Body of pancreas (tissue), 4 donors: ENCODE results near the gene DCTN1. TPM values are rescaled to one million over a fixed set of nuclear protein-coding genes. Genes with fewer than 3 reads are reported as not detected.

Source experiments
- ATAC-seq: fragments of 150-250 bp; one replicate; pipeline ENCODE4 v1.9.1; 2016
- DNase-seq, 4 donors: peaks; one replicate each; pipeline ENCODE4 v3.0.0-alpha.2; 2019
- H3K27ac ChIP-seq, 4 donors: fragments of 200-600 bp; sonication (generic); 1 replicate in 3 of 4; 2 replicates in 1 of 4; pipeline versions ENCODE4 v1.5.1 to v1.6.1; 2016 to 2019; ENCODE audit warnings: mild to moderate bottlenecking in 1 of 4, mixed read lengths in 1 of 4, moderate library complexity in 1 of 4
- H3K27me3 ChIP-seq, 2 donors: fragments of 200-600 bp; sonication (generic); one replicate each; pipeline ENCODE4 v1.6.0; 2016; ENCODE audit warnings: mild to moderate bottlenecking in 1 of 2
- H3K36me3 ChIP-seq, 2 donors: fragments of 200-600 bp; sonication (generic); replicated peaks in 1 of 2; 2 replicates each; pipeline ENCODE4 v1.5.1; 2016; ENCODE audit warnings: low read depth in 2 of 2; ENCODE audit not compliant: insufficient read depth in 1 of 2
- H3K4me1 ChIP-seq: fragments of 200-600 bp; sonication (generic); one replicate; pipeline ENCODE4 v1.6.0; 2016
- H3K4me3 ChIP-seq, 2 donors: fragments of 200-600 bp; sonication (generic); 1 replicate in 1 of 2; 2 replicates in 1 of 2; pipeline ENCODE4 v1.5.1; 2016 to 2019
- H3K9me3 ChIP-seq, 3 donors: fragments of 200-600 bp; sonication (generic); 1 replicate in 2 of 3; 2 replicates in 1 of 3; pipeline ENCODE4 v1.5.1; 2016
- POLR2A ChIP-seq, 3 donors: fragments of 450-650 bp; IDR thresholded peaks; one replicate each; pipeline ENCODE4 v1.6.1; 2016; ENCODE audit warnings: antibody characterized with exemption in 3 of 3, mild to moderate bottlenecking in 2 of 3
- WGBS, 2 donors: methylation state at CpG; one replicate each; pipeline ENCODE4 v1.1.5; 2017; 5-methylcytosine and 5-hydroxymethylcytosine counted together
- intact Hi-C: fragments of 100-400 bp; cut with DNase I; formaldehyde crosslinking; loops from one replicate; pipeline ENCODE4 v1.15.1; 2023
- small RNA-seq: library from RNA; depleted of rRNA; stranded (forward); fragments of <200 nt; gene quantifications from one replicate; pipeline ENCODE3, GENCODE V24; 2016
- total RNA-seq, 2 donors: library from RNA; depleted of rRNA; stranded (reverse); fragments of >200 nt; gene quantifications; one replicate each; pipeline ENCODE4 v1.1.0, GENCODE V29; 2016
- TF ChIP-seq, protein P1 (sequence below), 7 experiments: fragments of 450-650 bp in 4 of 7; fragments of 200-600 bp in 3 of 7; sonication (generic) in 3 of 7; IDR thresholded peaks; one replicate each; pipeline ENCODE4 v1.5.1; 2016 to 2019; ENCODE audit warnings: antibody characterized with exemption in 7 of 7

DCTN1 gene
- total RNA-seq, 2 donors from 2014 or later: 71.3 to 82.4 TPM

DNA sequence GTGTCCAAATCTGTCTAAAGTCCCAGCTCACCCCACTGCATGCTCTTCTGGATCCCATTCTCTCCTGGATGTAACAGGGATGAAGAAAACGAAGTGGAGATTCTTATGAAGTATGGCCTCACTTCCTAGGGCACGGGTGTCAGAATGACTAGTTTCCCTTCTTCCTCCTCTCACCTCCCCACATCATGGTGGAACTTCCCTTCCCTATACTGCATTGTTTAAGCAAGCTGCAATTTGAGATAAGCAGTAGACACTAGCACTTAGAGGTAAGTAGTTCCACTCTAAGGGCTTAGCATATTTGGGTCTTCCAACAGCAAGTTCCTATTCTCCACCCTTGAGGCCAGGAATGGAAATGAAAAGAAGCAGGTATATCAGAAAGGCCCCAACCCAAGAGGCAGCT, 66.6 kb downstream of the DCTN1 start:
- H3K9me3 ChIP-seq: no peaks in the 10 kb centered on the region
- TF ChIP-seq POLR2A (IDR thresholded peaks at IDR 0.05): no peak
- TF ChIP-seq, protein P1, sequence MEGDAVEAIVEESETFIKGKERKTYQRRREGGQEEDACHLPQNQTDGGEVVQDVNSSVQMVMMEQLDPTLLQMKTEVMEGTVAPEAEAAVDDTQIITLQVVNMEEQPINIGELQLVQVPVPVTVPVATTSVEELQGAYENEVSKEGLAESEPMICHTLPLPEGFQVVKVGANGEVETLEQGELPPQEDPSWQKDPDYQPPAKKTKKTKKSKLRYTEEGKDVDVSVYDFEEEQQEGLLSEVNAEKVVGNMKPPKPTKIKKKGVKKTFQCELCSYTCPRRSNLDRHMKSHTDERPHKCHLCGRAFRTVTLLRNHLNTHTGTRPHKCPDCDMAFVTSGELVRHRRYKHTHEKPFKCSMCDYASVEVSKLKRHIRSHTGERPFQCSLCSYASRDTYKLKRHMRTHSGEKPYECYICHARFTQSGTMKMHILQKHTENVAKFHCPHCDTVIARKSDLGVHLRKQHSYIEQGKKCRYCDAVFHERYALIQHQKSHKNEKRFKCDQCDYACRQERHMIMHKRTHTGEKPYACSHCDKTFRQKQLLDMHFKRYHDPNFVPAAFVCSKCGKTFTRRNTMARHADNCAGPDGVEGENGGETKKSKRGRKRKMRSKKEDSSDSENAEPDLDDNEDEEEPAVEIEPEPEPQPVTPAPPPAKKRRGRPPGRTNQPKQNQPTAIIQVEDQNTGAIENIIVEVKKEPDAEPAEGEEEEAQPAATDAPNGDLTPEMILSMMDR (IDR thresholded peaks at IDR 0.05): no peak
- DNase-seq (no peak), ATAC-seq (no peak)
- H3K4me3 ChIP-seq: no peak overlapping the region
- WGBS, 2 donors: 58 to 64% methylated on average over 2 of the region's 2 CpGs
- intact Hi-C loops: no loop called here
- no peaks in the 10 kb centered on the region for H3K27me3 ChIP-seq
- no peaks in the 10 kb centered on the region for H3K4me1 ChIP-seq
- H3K36me3 ChIP-seq: peaks cover 0 to 6% of the 10 kb centered on the region in 2 donors
- H3K27ac ChIP-seq: no peak overlapping the region

DNA sequence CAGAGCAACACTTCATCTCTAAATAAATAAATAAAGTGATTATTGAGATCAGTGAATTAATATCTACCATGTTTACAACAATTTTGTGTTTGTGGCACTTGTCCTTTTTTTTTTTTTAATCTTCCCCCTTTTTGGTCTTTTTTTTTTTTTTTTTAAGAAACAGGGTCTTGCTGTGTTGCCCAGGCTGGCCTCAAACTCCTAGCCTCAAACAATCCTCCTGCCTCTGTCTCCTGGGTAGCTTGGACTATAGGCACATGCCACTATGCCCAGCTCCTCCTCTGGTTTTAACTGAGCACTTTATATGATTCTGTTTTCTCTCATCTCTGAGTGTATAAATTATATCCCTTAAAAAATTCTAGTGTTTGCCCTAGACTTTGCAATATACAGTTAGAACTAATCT, 67.2 kb downstream of the DCTN1 start:
- Histone ChIP-seq H3K4me1 (no peaks in the 10 kb centered on the region), H3K4me3 (no peak overlapping the region), H3K36me3 (peaks cover 0 to 6% of the 10 kb centered on the region in 2 donors), H3K27ac (no peak overlapping the region), H3K9me3 (no peaks in the 10 kb centered on the region), H3K27me3 (no peaks in the 10 kb centered on the region)
- ATAC-seq: no peak
- DNase-seq: no peak
- intact Hi-C loops: no loop called here
- no peak for TF ChIP-seq POLR2A (IDR thresholded peaks at IDR 0.05)
- TF ChIP-seq, protein P1 (IDR thresholded peaks at IDR 0.05): no peak

Small RNA genes lying within 50 kb of the gene (small RNA-seq; reads per million reads assigned to genes)
- gene RNU6-542P: not detected
- gene TAF13P2: not detected

Other genes with a start within 250 kb of the DCTN1 start
- 10 to 100 TPM; 17.1 to 41.5 TPM for gene BOLA3, start 232.4 kb downstream of the DCTN1 start, total RNA-seq
- gene MOB1A, start 201.4 kb downstream of the DCTN1 start, total RNA-seq: 10 to 100 TPM; 26.7 to 37.9 TPM
- gene MTHFD2, start 181.7 kb downstream of the DCTN1 start, total RNA-seq: 10 to 100 TPM; 15.8 to 25.7 TPM
- 1 to 10 TPM; 2.3 to 8.3 TPM for gene SLC4A5, start 36.9 kb downstream of the DCTN1 start, total RNA-seq
- 1 to 10 TPM in 1 of 2 donors, under 1 TPM in 1; 0.33 to 1.6 TPM for gene C2orf81, start 41.3 kb upstream of the DCTN1 start, total RNA-seq
- 10 to 100 TPM in 1 of 2 donors, under 1 TPM in 1; 0.99 to 14.3 TPM for gene WDR54, start 41.4 kb upstream of the DCTN1 start, total RNA-seq
- gene RTKN, start 61.6 kb upstream of the DCTN1 start, total RNA-seq: 10 to 100 TPM; 36.1 to 80.8 TPM
- 10 to 100 TPM in 1 of 2 donors, 1 to 10 TPM in 1; 6.3 to 32.4 TPM for gene INO80B, start 74.8 kb upstream of the DCTN1 start, total RNA-seq
- 10 to 100 TPM; 35.3 to 56.3 TPM for gene WBP1, start 78.1 kb upstream of the DCTN1 start, total RNA-seq
- gene MOGS, start 85.1 kb upstream of the DCTN1 start, total RNA-seq: 10 to 100 TPM; 43.6 to 65.9 TPM
- 10 to 100 TPM; 20.1 to 88.2 TPM for gene MRPL53, start 92.4 kb upstream of the DCTN1 start, total RNA-seq
- gene CCDC142, start 102.7 kb upstream of the DCTN1 start, total RNA-seq: 10 to 100 TPM; 20.5 to 39.2 TPM
- gene TTC31, start 102.8 kb upstream of the DCTN1 start, total RNA-seq: 10 to 100 TPM; 26.5 to 28.3 TPM
- gene LBX2, start 119.3 kb upstream of the DCTN1 start, total RNA-seq: 1 to 10 TPM; 2.3 to 7.6 TPM
- gene PCGF1, start 127.4 kb upstream of the DCTN1 start, total RNA-seq: 10 to 100 TPM; 16.5 to 22.3 TPM
- gene TLX2, start 134.1 kb upstream of the DCTN1 start, total RNA-seq: not detected
- 1 to 10 TPM in 1 of 2 donors, not detected in 1; 2.0 TPM for gene DQX1, start 145.9 kb upstream of the DCTN1 start, total RNA-seq
- gene AUP1, start 149.4 kb upstream of the DCTN1 start, total RNA-seq: 100 to 1,000 TPM in 1 of 2 donors, 10 to 100 TPM in 1; 82.5 to 170 TPM
- 10 to 100 TPM; 14.3 to 14.5 TPM for gene HTRA2, start 149.6 kb upstream of the DCTN1 start, total RNA-seq
- 1 to 10 TPM in 1 of 2 donors, under 1 TPM in 1; 0.33 to 3.1 TPM for gene LOXL3, start 173.6 kb upstream of the DCTN1 start, total RNA-seq
- 10 to 100 TPM in 1 of 2 donors, 1 to 10 TPM in 1; 9.2 to 15.3 TPM for gene DOK1, start 174.4 kb upstream of the DCTN1 start, total RNA-seq